Measurements from ENCODE around the gene LIMCH1. TPM values are rescaled to one million over a fixed set of nuclear protein-coding genes. Genes with fewer than 3 reads are reported as not detected.
A peak's percentile ranks its signal among the peaks of the same experiment; 100 is the strongest.

Gene LIMCH1
- total and polyA plus RNA-seq, 11 donors: 50.9 to 345 (median 233) TPM

GRCh38 chr4:41504167-41504818 lies 33.7 kb upstream of the LIMCH1 start:
- ATAC-seq (no peak), DNase-seq (no peak)
- Histone ChIP-seq H3K36me3 (peaks cover 0 to 22% (median 0%) of the 10 kb centered on the region in 9 donors), H3K9me3 (peaks cover 0 to 4% (median 0%) of the 10 kb centered on the region in 12 donors), H3K27me3 (no peaks in the 10 kb centered on the region), H3K4me1 (peaks cover 0 to 48% (median 23%) of the 10 kb centered on the region in 12 donors), H3K27ac (peak overlapping the region in 3 of 12 donors; percentile 2 to 72 (median 65)), H3K4me3 (no peak overlapping the region)
- intact Hi-C loops (cut with DNase I): loop anchor here in 1 of 10 donors (10.0 kb wide), 1 partner anchor 49 kb away; no protein-coding TSS in a partner anchor
- 77 to 84% (median 77%) methylated on average over 2 of the region's 2 CpGs for WGBS, 4 donors
- TF ChIP-seq CTCF (IDR thresholded peaks at IDR 0.05) (no peak), POLR2A (IDR thresholded peaks at IDR 0.05) (no peak)

- Histone ChIP-seq H3K27me3 (no peaks in the 10 kb centered on the region), H3K36me3 (peaks cover 0 to 22% (median 0%) of the 10 kb centered on the region in 9 donors), H3K27ac (peak overlapping the region in 6 of 12 donors; percentile 17 to 72 (median 51)), H3K4me3 (no peak overlapping the region), H3K4me1 (peaks cover 0 to 53% (median 28%) of the 10 kb centered on the region in 12 donors), H3K9me3 (peaks cover 0 to 4% (median 0%) of the 10 kb centered on the region in 12 donors)
- no peak for TF ChIP-seq POLR2A (IDR thresholded peaks at IDR 0.05)
- no peak for TF ChIP-seq CTCF (IDR thresholded peaks at IDR 0.05)
- WGBS, 4 donors: 33 to 59% (median 49%) methylated on average over 2 of the region's 2 CpGs
- ATAC-seq (peak; percentile 79 to 90 (median 84)), DNase-seq (peak in 3 of 5 donors; percentile 20 to 55 (median 37))
- intact Hi-C loops (cut with DNase I): loop anchor here in 1 of 10 donors (10.0 kb wide), 1 partner anchor 50 kb away; no protein-coding TSS in a partner anchor
These were observed 32.7 kb upstream of the LIMCH1 start for GRCh38 chr4:41505161-41505661.

- Histone ChIP-seq H3K4me3 (no peak overlapping the region), H3K36me3 (peaks cover 0 to 19% (median 0%) of the 10 kb centered on the region in 9 donors), H3K4me1 (peaks cover 0 to 53% (median 28%) of the 10 kb centered on the region in 12 donors), H3K9me3 (peaks cover 0 to 4% (median 0%) of the 10 kb centered on the region in 12 donors), H3K27ac (no peak overlapping the region), H3K27me3 (no peaks in the 10 kb centered on the region)
- intact Hi-C loops (cut with DNase I): loop anchor here in 1 of 10 donors (10.0 kb wide), 1 partner anchor 51 kb away; no protein-coding TSS in a partner anchor
- 81 to 90% (median 87%) methylated on average over 2 of the region's 2 CpGs for WGBS, 4 donors
- ATAC-seq: no peak
- TF ChIP-seq CTCF (IDR thresholded peaks at IDR 0.05): no peak
- TF ChIP-seq POLR2A (IDR thresholded peaks at IDR 0.05): no peak
- DNase-seq: no peak
These were observed 31.8 kb upstream of the LIMCH1 start for GRCh38 chr4:41506130-41506529.

GRCh38 chr4:41507291-41507947 lies 30.5 kb upstream of the LIMCH1 start:
- intact Hi-C loops (cut with DNase I): loop anchor here in 1 of 10 donors (10.0 kb wide), 1 partner anchor 53 kb away; no protein-coding TSS in a partner anchor
- DNase-seq (no peak), ATAC-seq (no peak)
- 62 to 87% (median 78%) methylated on average over 3 of the region's 3 CpGs for WGBS, 4 donors
- H3K27me3 ChIP-seq: no peaks in the 10 kb centered on the region
- no peak overlapping the region for H3K4me3 ChIP-seq
- no peak for TF ChIP-seq CTCF (IDR thresholded peaks at IDR 0.05)
- no peak for TF ChIP-seq POLR2A (IDR thresholded peaks at IDR 0.05)
- no peaks in the 10 kb centered on the region for H3K9me3 ChIP-seq
- no peak overlapping the region for H3K27ac ChIP-seq
- peaks cover 0 to 53% (median 28%) of the 10 kb centered on the region in 12 donors for H3K4me1 ChIP-seq
- H3K36me3 ChIP-seq: peaks cover 0 to 11% (median 0%) of the 10 kb centered on the region in 9 donors
